ENCODE results near the gene SHLD1.

SHLD1 gene

DNA sequence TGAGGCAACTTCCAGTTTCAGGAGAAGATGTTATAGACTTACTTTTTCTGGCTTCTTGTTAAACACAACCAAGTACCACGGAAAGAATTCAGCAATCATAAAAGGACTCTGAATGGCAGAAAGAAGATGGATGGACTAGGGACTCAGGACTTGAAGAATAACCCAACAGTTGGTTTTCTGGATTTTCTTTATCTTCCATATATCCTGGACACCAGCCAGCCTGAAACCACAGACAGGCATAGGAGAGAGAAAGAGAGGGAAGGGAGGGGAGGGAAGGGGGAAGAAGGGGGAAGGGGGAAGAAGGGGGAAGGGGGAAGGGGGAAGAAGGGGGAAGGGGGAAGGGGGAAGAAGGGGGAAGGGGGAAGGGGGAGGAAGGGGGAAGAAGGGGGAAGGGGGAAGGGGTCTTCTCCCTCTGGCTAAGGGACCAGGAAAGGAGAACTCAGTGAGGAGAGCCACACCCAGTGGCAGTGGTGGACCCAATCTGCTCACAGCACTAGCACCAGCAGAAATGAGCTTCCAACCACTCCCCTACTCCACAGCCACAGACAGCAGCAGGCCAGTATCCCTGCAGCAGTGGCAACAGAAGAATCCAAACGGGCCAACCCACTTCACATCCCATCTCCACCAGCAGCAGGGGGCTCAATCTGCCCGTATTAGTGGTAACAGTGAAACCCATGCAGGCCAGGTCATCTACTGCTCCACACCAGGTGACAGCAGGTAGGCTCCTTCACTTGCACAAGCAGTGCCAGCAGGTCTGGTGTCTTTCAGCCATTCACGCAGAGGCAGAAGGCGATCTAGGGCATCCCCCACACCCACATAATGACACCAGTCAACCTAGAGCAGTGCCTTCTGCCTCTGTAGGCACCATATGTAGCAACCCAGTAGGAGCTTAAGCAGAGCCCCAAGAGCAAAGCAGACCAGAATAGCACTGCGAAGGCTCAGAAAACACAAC lies 121.5 kb downstream of the SHLD1 start:
- TF ChIP-seq CTCF (IDR thresholded peaks at IDR 0.05; ENCODE audit: insufficient read depth, low read length, missing control alignments) = no peak
- DNase-seq (ENCODE audit: low read depth, low spot score) = no peak
- no peak overlapping the region for H3K4me3 ChIP-seq (ENCODE audit: low read depth, low read length)
- CTCF ChIA-PET = no interaction called here
- POLR2A ChIA-PET = no interaction called here

GRCh38 chr20:5877128-5877527 lies 126.9 kb downstream of the SHLD1 start:
- ChIA-PET CTCF (interaction anchor here (0.7 kb wide), 1 partner anchor 34 kb away, joined by 3 read pairs; no protein-coding TSS in a partner anchor), POLR2A (no interaction called here)
- no peak for TF ChIP-seq CTCF (IDR thresholded peaks at IDR 0.05; ENCODE audit: insufficient read depth, low read length, missing control alignments)

GRCh38 chr20:5880326-5880725 lies 130.1 kb downstream of the SHLD1 start:
- no peak for DNase-seq (ENCODE audit: low read depth, low spot score)
- H3K4me3 ChIP-seq (ENCODE audit: low read depth, low read length) = no peak overlapping the region
- ChIA-PET POLR2A (interaction anchor here (1.0 kb wide), 1 partner anchor 11 kb away, joined by 3 read pairs; no protein-coding TSS in a partner anchor), CTCF (no interaction called here)
- no peak for TF ChIP-seq CTCF (IDR thresholded peaks at IDR 0.05; ENCODE audit: insufficient read depth, low read length, missing control alignments)

More at GRCh38 chr20:5877128-5877527, 126.9 kb downstream of the SHLD1 start:
- no peak for DNase-seq (ENCODE audit: low read depth, low spot score)
- no peak overlapping the region for H3K4me3 ChIP-seq (ENCODE audit: low read depth, low read length)

DNA sequence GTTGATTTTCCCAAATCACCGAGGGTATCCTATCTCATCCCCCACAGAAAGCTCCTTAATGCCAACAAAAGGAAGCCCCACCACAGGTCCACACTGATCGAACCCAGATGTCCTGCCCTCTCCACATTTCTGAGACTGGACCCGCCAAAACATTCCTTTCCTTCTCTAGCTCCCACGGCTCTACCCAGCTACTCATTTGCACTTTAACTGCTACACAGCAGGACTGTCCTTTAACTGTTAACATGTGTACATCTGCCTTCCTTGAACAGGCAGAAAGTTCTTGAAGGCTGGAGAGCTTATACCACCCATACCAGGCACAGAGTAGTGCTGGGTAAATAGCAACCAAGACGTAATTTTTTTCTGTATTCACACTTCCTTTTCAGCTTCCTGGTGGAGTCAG lies 131.5 kb downstream of the SHLD1 start:
- no peak for DNase-seq (ENCODE audit: low read depth, low spot score)
- ChIA-PET POLR2A (no interaction called here), CTCF (no interaction called here)
- TF ChIP-seq CTCF (IDR thresholded peaks at IDR 0.05; ENCODE audit: insufficient read depth, low read length, missing control alignments) = no peak
- no peak overlapping the region for H3K4me3 ChIP-seq (ENCODE audit: low read depth, low read length)

DNA sequence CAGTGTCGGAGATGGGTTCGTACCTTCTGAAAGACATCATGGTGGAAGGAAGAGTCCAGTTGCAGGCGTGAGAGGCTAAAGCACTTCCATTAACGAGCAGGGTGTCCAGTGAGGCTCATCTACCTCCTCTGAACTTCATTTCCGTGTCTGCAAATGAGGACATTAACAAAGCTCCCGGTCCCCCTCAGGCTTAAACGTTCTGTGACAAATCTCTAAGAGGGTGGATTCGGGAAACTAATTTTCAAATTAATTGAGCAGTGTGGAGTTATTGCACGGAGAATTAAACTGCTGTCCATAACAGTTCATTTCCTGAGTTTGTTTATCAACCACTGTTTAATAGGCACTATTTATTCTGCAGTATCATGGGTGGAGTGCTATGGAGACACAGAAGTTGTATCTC lies 132.0 kb downstream of the SHLD1 start:
- no peak overlapping the region for H3K4me3 ChIP-seq (ENCODE audit: low read depth, low read length)

More for the DNA sequence above, 132.0 kb downstream of the SHLD1 start:
- no peak for TF ChIP-seq CTCF (IDR thresholded peaks at IDR 0.05; ENCODE audit: insufficient read depth, low read length, missing control alignments)
- CTCF ChIA-PET = interaction anchor here (0.9 kb wide), 1 partner anchor 50 kb away, joined by 3 read pairs; no protein-coding TSS in a partner anchor
- no peak for DNase-seq (ENCODE audit: low read depth, low spot score)
- POLR2A ChIA-PET = no interaction called here

Measured in AG04449 (cell line).